ENCODE results near the gene TBX20.

TBX20 gene

GRCh38 chr7:35253710-35254495, at the start of gene TBX20:
TSS of gene TBX20 (minus strand) at chr7:35254100. CDS start at chr7:35253620, 480 bp downstream.
- DNase-seq: no peak

- no peak for DNase-seq
Observed at GRCh38 chr7:35289376-35289775, 35.5 kb upstream of the TBX20 start.

- DNase-seq: no peak
Observed at GRCh38 chr7:35286986-35287385, 33.1 kb upstream of the TBX20 start.

GRCh38 chr7:35286422-35286821, 32.5 kb upstream of the TBX20 start:
- DNase-seq: no peak

- no peak for DNase-seq
Observed at GRCh38 chr7:35285799-35286198, 31.9 kb upstream of the TBX20 start.

GRCh38 chr7:35280902-35281301, 27.0 kb upstream of the TBX20 start:
- DNase-seq: no peak

- DNase-seq: no peak
Observed at GRCh38 chr7:35277359-35277758, 23.5 kb upstream of the TBX20 start.

GRCh38 chr7:35272246-35272645, 18.3 kb upstream of the TBX20 start:
- DNase-seq: no peak

GRCh38 chr7:35268953-35269352, 15.1 kb upstream of the TBX20 start:
- peak; percentile 41 for DNase-seq

- DNase-seq: no peak
Observed at GRCh38 chr7:35267411-35267810, 13.5 kb upstream of the TBX20 start.

- no peak for DNase-seq
Observed at GRCh38 chr7:35263396-35263795, 9.5 kb upstream of the TBX20 start.

- no peak for DNase-seq
Observed at GRCh38 chr7:35261476-35262285, 7.8 kb upstream of the TBX20 start.

- no peak for DNase-seq
Observed at GRCh38 chr7:35261041-35261440, 7.1 kb upstream of the TBX20 start.

- no peak for DNase-seq
Observed at GRCh38 chr7:35260246-35260645, 6.3 kb upstream of the TBX20 start.

GRCh38 chr7:35259523-35259908, 5.6 kb upstream of the TBX20 start:
- no peak for DNase-seq

GRCh38 chr7:35258868-35259522, 5.1 kb upstream of the TBX20 start:
- no peak for DNase-seq

GRCh38 chr7:35258125-35258867, 4.4 kb upstream of the TBX20 start:
- DNase-seq: no peak

- DNase-seq: no peak
Observed at GRCh38 chr7:35257251-35258124, 3.6 kb upstream of the TBX20 start.

GRCh38 chr7:35256256-35257175, 2.6 kb upstream of the TBX20 start:
- DNase-seq: no peak

GRCh38 chr7:35255443-35256255, 1.7 kb upstream of the TBX20 start:
- no peak for DNase-seq
